ENCODE measurements around the gene MAP2K2. TPM values are rescaled to one million over a fixed set of nuclear protein-coding genes. Genes with fewer than 3 reads are reported as not detected.

Gene MAP2K2
- total RNA-seq, 2 experiments from 2014 or later: 186 to 202 TPM

GRCh38 chr19:4066176-4066606 is 57.7 kb downstream of the MAP2K2 start:
- peaks cover 14% of the 10 kb centered on the region for H3K36me3 Mint-ChIP-seq (ENCODE audit: low read depth)
- DNase-seq: no peak
- peak overlapping the region; percentile 63 for H3K27ac Mint-ChIP-seq
- ChIA-PET CTCF (no interaction called here), POLR2A (interaction anchor here (0.7 to 2.8 kb wide), 14 partner anchors 11 to 405 kb away, joined by 3 to 23 read pairs (median 4); partner anchors contain the start of genes EEF2 and YJU2)
- H3K27me3 Mint-ChIP-seq: no peaks in the 10 kb centered on the region
- H3K4me3 Mint-ChIP-seq: peak overlapping the region; percentile 65
- peaks cover 41% of the 10 kb centered on the region for H3K4me1 Mint-ChIP-seq
- H3K9me3 Mint-ChIP-seq: no peaks in the 10 kb centered on the region

- peaks cover 46% of the 10 kb centered on the region for H3K4me1 Mint-ChIP-seq
- H3K9me3 Mint-ChIP-seq: no peaks in the 10 kb centered on the region
- H3K4me3 Mint-ChIP-seq: peak overlapping the region; percentile 65
- POLR2A ChIA-PET: interaction anchor here (0.8 to 2.8 kb wide), 13 partner anchors 18 to 406 kb away, joined by 3 to 23 read pairs (median 4); partner anchors contain the start of genes EEF2 and YJU2
- no peaks in the 10 kb centered on the region for H3K27me3 Mint-ChIP-seq
- H3K27ac Mint-ChIP-seq: peak overlapping the region; percentile 63
- peak; percentile 97 for DNase-seq
- H3K36me3 Mint-ChIP-seq (ENCODE audit: low read depth): peaks cover 14% of the 10 kb centered on the region
- CTCF ChIA-PET: no interaction called here
Measured at GRCh38 chr19:4065430-4066175, 58.3 kb downstream of the MAP2K2 start.

DNA sequence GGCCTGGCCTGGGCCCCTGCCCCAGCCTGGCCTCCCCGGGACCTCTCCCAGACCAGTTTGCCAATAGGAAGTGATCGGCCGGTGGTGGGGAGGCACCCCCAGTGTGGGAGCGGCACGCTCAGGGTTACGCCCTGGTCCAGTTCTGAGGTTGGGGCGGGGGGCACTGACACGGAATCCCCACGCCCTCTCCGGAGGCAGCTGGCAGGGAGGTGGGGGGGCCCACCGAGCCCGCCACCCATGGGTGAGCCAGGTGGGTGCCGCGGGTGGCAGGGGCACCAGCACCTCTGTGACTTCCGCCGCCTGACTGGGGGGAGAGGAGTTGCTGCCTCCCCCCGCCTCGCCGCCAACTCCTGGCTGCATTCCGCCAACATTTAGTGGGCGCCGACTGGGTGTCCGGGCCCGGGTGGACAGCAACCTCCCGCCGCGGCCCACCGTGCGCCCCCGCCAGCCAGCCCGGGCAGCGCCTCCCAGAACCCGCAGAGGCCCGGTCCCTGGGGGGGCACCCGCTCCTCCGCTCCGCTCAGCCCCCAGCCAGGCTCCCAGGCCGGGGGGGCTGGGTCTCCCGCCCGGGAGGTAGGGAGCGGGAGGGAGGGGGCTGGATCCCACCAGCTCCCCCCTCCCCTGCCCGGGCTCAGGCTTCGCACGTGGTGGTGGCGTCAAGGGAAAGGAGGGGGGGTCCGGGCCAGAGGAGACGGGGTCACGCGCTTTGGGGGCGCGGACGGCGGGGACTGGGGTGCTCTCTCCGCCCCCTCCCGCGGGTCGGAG is 59.2 kb downstream of the MAP2K2 start:
- ChIA-PET CTCF (no interaction called here), POLR2A (interaction anchor here (0.6 to 1.8 kb wide), 3 partner anchors 25 to 54 kb away, joined by 3 to 7 read pairs (median 4); no protein-coding TSS in a partner anchor)
- Mint-ChIP-seq H3K36me3 (ENCODE audit: low read depth) (peaks cover 17% of the 10 kb centered on the region), H3K4me1 (peaks cover 46% of the 10 kb centered on the region), H3K9me3 (no peaks in the 10 kb centered on the region), H3K4me3 (peak overlapping the region; percentile 77), H3K27ac (peak overlapping the region; percentile 40), H3K27me3 (no peaks in the 10 kb centered on the region)
- peak; percentile 53 for DNase-seq

GRCh38 chr19:4064149-4064495 is 59.8 kb downstream of the MAP2K2 start:
- no peak for DNase-seq
- Mint-ChIP-seq H3K4me1 (peaks cover 45% of the 10 kb centered on the region), H3K9me3 (no peaks in the 10 kb centered on the region), H3K4me3 (peak overlapping the region; percentile 77), H3K27ac (peak overlapping the region; percentile 69), H3K27me3 (no peaks in the 10 kb centered on the region), H3K36me3 (ENCODE audit: low read depth) (peaks cover 17% of the 10 kb centered on the region)
- POLR2A ChIA-PET: interaction anchor here (1.1 to 1.8 kb wide), 2 partner anchors 25 to 41 kb away, joined by 4 to 7 read pairs; no protein-coding TSS in a partner anchor
- CTCF ChIA-PET: no interaction called here

DNA sequence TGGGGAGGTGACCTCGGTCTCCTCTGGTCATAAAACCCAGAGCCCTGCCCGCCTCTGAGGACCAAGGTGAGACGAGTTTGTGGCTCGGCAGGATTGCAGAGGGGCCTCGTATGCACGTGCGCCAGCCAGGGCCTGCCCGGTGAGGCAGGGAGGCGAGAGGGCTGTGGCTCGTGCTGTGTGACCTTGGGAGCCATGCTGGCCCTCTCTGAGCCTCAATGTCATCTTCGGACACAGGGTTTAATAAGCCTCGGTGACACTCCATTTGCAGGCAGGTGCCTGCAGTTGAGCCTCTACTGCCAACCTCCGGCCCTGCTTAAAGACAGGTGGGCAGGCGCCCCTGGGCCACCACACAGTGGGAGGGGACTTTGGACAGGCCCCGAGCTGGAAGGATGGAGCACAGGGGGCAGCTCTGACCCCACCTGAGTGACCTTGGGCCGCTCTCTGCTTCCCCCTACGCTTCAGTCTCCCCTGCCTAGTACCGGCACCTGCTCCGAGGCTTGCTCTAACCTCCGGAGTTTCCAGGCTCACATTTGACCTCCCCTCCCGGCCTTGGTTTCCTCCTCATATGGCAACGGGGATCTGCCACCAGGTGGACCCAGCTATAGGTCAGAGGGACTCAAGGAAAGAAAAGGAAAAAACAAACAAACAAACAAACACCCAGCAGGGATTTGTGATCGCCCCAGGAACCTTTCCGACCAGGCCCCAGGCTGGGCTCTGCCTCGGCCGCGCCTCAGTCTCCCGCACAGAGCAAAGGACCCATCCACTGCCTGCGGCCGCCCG is 60.4 kb downstream of the MAP2K2 start:
- DNase-seq: no peak
- CTCF ChIA-PET: interaction anchor here (0.8 kb wide), 1 partner anchor 26 kb away, joined by 5 read pairs; no protein-coding TSS in a partner anchor
- H3K36me3 Mint-ChIP-seq (ENCODE audit: low read depth): peaks cover 17% of the 10 kb centered on the region
- H3K27me3 Mint-ChIP-seq: no peaks in the 10 kb centered on the region
- peaks cover 40% of the 10 kb centered on the region for H3K4me1 Mint-ChIP-seq
- peak overlapping the region; percentile 69 for H3K27ac Mint-ChIP-seq
- POLR2A ChIA-PET: interaction anchor here (1.1 to 1.8 kb wide), 2 partner anchors 26 to 41 kb away, joined by 4 to 7 read pairs; no protein-coding TSS in a partner anchor
- H3K4me3 Mint-ChIP-seq: peak overlapping the region; percentile 77
- H3K9me3 Mint-ChIP-seq: no peaks in the 10 kb centered on the region

GRCh38 chr19:4062419-4063368 is 61.2 kb downstream of the MAP2K2 start:
- Mint-ChIP-seq H3K27me3 (no peaks in the 10 kb centered on the region), H3K9me3 (no peaks in the 10 kb centered on the region), H3K27ac (peak overlapping the region; percentile 10), H3K4me1 (peaks cover 39% of the 10 kb centered on the region), H3K36me3 (ENCODE audit: low read depth) (peaks cover 18% of the 10 kb centered on the region), H3K4me3 (peak overlapping the region; percentile 77)
- ChIA-PET POLR2A (interaction anchor here (0.7 to 1.4 kb wide), 2 partner anchors 26 to 41 kb away, joined by 3 to 4 read pairs; no protein-coding TSS in a partner anchor), CTCF (interaction anchor here (0.8 kb wide), 1 partner anchor 26 kb away, joined by 5 read pairs; no protein-coding TSS in a partner anchor)
- DNase-seq: no peak

- Mint-ChIP-seq H3K36me3 (ENCODE audit: low read depth) (peaks cover 24% of the 10 kb centered on the region), H3K9me3 (no peaks in the 10 kb centered on the region), H3K4me3 (no peak overlapping the region), H3K4me1 (peaks cover 44% of the 10 kb centered on the region), H3K27ac (no peak overlapping the region), H3K27me3 (no peaks in the 10 kb centered on the region)
- POLR2A ChIA-PET: interaction anchor here (0.6 to 1.4 kb wide), 3 partner anchors 27 to 42 kb away, joined by 3 to 4 read pairs (median 3); no protein-coding TSS in a partner anchor
- no peak for DNase-seq
- CTCF ChIA-PET: no interaction called here
Measured at GRCh38 chr19:4061683-4062418, 62.1 kb downstream of the MAP2K2 start.

- peak overlapping the region; percentile 52 for H3K27ac Mint-ChIP-seq
- CTCF ChIA-PET: no interaction called here
- peaks cover 44% of the 10 kb centered on the region for H3K4me1 Mint-ChIP-seq
- no peaks in the 10 kb centered on the region for H3K27me3 Mint-ChIP-seq
- DNase-seq: no peak
- POLR2A ChIA-PET: interaction anchor here (0.6 to 1.4 kb wide), 3 partner anchors 26 to 42 kb away, joined by 3 to 4 read pairs (median 3); no protein-coding TSS in a partner anchor
- peaks cover 27% of the 10 kb centered on the region for H3K36me3 Mint-ChIP-seq (ENCODE audit: low read depth)
- no peak overlapping the region for H3K4me3 Mint-ChIP-seq
- H3K9me3 Mint-ChIP-seq: no peaks in the 10 kb centered on the region
Measured at GRCh38 chr19:4061178-4061682, 62.7 kb downstream of the MAP2K2 start.

DNA sequence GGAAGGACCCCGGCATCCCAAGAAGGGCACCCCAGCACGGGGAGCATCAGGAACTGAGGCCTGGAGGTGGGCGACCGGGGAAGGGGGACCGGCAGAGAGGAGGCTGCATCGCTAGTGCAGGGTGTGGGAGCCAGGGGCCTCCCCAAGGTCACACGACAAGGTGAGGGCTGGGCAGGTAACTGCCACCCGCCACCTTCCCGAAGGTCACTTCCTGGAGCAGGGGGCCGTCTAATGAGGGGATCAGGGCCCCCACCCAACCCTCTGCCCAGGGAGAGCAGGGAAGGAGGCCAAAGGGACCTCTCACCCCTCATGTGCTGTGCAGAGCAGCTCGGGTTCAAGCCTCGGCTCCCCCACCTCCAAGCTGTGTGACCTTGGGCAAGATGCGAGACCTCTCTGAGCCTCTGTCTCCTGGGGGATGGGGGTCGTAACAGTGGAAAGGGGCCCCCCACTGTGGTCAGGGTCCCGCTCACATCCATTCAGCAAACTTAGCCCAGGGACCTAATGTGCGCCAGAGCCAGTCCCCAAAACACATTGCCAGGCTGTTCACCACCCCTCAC is 63.2 kb downstream of the MAP2K2 start:
- ChIA-PET POLR2A (interaction anchor here (1.2 to 1.4 kb wide), 2 partner anchors 10 to 29 kb away, joined by 3 read pairs; no protein-coding TSS in a partner anchor), CTCF (no interaction called here)
- peak overlapping the region; percentile 77 for H3K27ac Mint-ChIP-seq
- peaks cover 46% of the 10 kb centered on the region for H3K4me1 Mint-ChIP-seq
- peaks cover 32% of the 10 kb centered on the region for H3K36me3 Mint-ChIP-seq (ENCODE audit: low read depth)
- peak overlapping the region; percentile 43 for H3K4me3 Mint-ChIP-seq
- DNase-seq: no peak
- H3K27me3 Mint-ChIP-seq: no peaks in the 10 kb centered on the region
- no peaks in the 10 kb centered on the region for H3K9me3 Mint-ChIP-seq

DNA sequence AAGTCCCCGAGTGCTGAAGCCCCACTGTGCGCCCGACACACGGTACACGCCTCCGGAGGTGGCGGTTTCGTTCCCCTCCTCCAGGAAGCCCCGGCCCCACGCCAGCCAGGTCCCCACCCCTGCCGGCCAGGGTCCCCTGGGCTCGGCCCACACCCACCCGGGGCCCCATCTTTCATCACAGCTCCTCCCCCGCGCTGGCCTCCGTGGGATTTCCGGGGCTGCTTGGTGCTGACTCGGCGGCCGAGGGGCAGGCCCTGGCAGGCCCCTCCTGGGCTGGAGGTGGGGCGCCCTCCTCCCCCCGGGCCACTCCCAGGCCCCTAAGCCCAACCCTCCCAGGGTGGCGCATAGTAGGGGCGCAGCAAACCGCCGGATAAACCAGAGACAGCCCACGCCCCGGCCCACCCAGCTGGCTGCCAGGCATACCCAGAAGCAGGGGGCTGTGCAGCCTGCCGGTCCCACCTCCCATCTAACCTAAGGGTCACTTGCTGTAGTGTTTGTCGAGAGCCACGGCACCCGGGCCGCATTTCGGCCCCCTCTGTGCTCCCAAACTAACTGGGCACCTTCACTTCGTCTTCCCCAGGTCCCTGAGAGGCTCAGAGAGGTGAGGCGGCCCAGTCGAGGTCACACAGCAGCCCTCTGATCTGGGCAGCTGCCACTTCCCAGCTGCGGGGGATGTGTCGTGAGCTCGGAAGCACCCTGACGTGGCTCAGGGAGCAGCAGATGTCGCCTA is 63.9 kb downstream of the MAP2K2 start:
- peaks cover 48% of the 10 kb centered on the region for H3K4me1 Mint-ChIP-seq
- DNase-seq: peak; percentile 63
- CTCF ChIA-PET: no interaction called here

More for the DNA sequence above, 63.9 kb downstream of the MAP2K2 start:
- Mint-ChIP-seq H3K4me3 (peak overlapping the region; percentile 43), H3K9me3 (no peaks in the 10 kb centered on the region), H3K36me3 (ENCODE audit: low read depth) (peaks cover 39% of the 10 kb centered on the region), H3K27ac (peak overlapping the region; percentile 77), H3K27me3 (no peaks in the 10 kb centered on the region)
- POLR2A ChIA-PET: interaction anchor here (1.2 to 1.4 kb wide), 3 partner anchors 10 to 89 kb away, joined by 3 read pairs; partner anchors contain the start of gene DAPK3

Data from activated CD4-positive, alpha-beta memory T cell treated with anti-CD3 and anti-CD28 coated beads, Interleukin-2, amount 10 ng/mL, durations not matched to agents 7 days and 5 days (primary cell).